GM10847 (cell line): ENCODE data around the gene PLA2G12A.
A peak's percentile ranks its signal among the peaks of the same experiment; 100 is the strongest.

Experiments used
- POLR2A ChIP-seq: IDR thresholded peaks from 2 replicates; pipeline ENCODE4 v1.6.1; 2011; ENCODE audit not compliant: insufficient read length; ENCODE audit errors: extremely low read depth

PLA2G12A gene

GRCh38 chr4:109702950-109703663, 26.8 kb downstream of the PLA2G12A start, which contains the start of gene CASP6:
TSS of gene CASP6 (minus strand) at chr4:109703445. CDS start at chr4:109703395, 50 bp downstream.
- peak; percentile 44 for TF ChIP-seq POLR2A

- no peak for TF ChIP-seq POLR2A
Observed at GRCh38 chr4:109701566-109702410, 28.1 kb downstream of the PLA2G12A start.

- no peak for TF ChIP-seq POLR2A
Observed at GRCh38 chr4:109699553-109700225, 30.2 kb downstream of the PLA2G12A start.

- TF ChIP-seq POLR2A: no peak
Observed at GRCh38 chr4:109698656-109699055, 31.2 kb downstream of the PLA2G12A start.

GRCh38 chr4:109691411-109691920, 38.4 kb downstream of the PLA2G12A start:
- no peak for TF ChIP-seq POLR2A

GRCh38 chr4:109690690-109691410, 39.0 kb downstream of the PLA2G12A start:
- TF ChIP-seq POLR2A: no peak

- TF ChIP-seq POLR2A: no peak
Observed at GRCh38 chr4:109684727-109685126, 45.1 kb downstream of the PLA2G12A start.

GRCh38 chr4:109683621-109684253, 46.1 kb downstream of the PLA2G12A start:
- no peak for TF ChIP-seq POLR2A

GRCh38 chr4:109682875-109683274, 47.0 kb downstream of the PLA2G12A start:
- no peak for TF ChIP-seq POLR2A

- no peak for TF ChIP-seq POLR2A
Observed at GRCh38 chr4:109676886-109677285, 53.0 kb downstream of the PLA2G12A start.

GRCh38 chr4:109675843-109676242, 54.0 kb downstream of the PLA2G12A start:
- no peak for TF ChIP-seq POLR2A

- no peak for TF ChIP-seq POLR2A
Observed at GRCh38 chr4:109675181-109675580, 54.7 kb downstream of the PLA2G12A start.

GRCh38 chr4:109673303-109673702, 56.6 kb downstream of the PLA2G12A start:
- TF ChIP-seq POLR2A: no peak

GRCh38 chr4:109672169-109672930, 57.5 kb downstream of the PLA2G12A start:
- TF ChIP-seq POLR2A: no peak

- no peak for TF ChIP-seq POLR2A
Observed at GRCh38 chr4:109671350-109671749, 58.5 kb downstream of the PLA2G12A start.
